HG03196 (cell line): Measurements from ENCODE around the gene RGS17.
A peak's percentile ranks its signal among the peaks of the same experiment; 100 is the strongest.
"Not testable (repeated sequence)": the region's sequence is repeated elsewhere in the genome, so short reads cannot be mapped to it uniquely, and the experiment has no call there.

Source experiments
- ATAC-seq: cut with Tn5 transposase; IDR thresholded peaks from one replicate; pipeline ENCODE4 v1.9.1; 2021; ENCODE audit not compliant: unreplicated experiment

Gene RGS17

GRCh38 chr6:152999538-152999937, 131.5 kb downstream of the RGS17 start:
- not testable (repeated sequence) for ATAC-seq

GRCh38 chr6:152993847-152994246, 137.2 kb downstream of the RGS17 start:
- ATAC-seq, result no peak

GRCh38 chr6:152993431-152993830, 137.7 kb downstream of the RGS17 start:
- ATAC-seq, result no peak

GRCh38 chr6:152986978-152987377, 144.1 kb downstream of the RGS17 start:
- ATAC-seq, result no peak

GRCh38 chr6:152985300-152985699, 145.8 kb downstream of the RGS17 start:
- ATAC-seq, result not testable (repeated sequence)

GRCh38 chr6:152984513-152984872, 146.6 kb downstream of the RGS17 start:
- ATAC-seq, result peak; percentile 29

- ATAC-seq, result peak; percentile 22
Measured at GRCh38 chr6:152983637-152984512, 147.2 kb downstream of the RGS17 start.

DNA sequence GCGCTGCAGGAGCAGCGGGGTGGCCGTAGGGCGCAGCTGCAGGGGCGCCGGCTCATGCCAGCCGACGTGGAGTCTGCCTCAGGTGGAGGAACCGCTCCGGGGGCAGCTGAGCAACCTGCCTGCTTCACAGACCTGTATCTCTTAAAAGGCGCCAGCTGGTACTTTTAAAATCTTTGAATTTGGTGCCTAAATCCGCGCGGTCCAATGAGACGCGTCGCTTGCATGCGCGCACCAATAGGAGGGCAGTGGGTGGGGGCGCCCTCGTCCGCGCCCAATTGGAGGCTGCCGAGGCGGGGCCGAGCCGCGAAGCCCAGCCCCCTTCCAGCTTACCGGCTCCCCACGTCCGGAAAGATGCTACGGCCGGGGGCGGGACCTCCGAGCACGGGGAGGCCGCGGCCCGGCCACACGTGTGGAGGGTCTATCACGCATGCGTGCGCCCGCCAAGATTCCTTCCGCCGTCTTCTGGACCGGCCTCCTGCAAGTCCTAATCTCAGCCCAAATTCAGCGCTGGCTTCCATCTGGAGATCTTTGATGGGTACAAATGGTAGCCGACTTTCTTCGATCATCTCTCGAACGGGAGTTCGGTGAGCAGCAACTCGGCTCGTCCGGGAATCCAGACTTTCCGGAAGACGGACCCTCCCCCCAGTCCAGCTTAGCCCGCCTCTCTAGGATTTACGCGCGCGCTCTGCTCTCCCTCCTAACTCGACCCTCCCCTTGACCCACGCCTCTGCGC, 148.0 kb downstream of the RGS17 start, which contains the start of gene FBXO5:
TSS of gene FBXO5 (minus strand) at position 138 of the 733 bp plus-strand sequence. CDS start at position 56, 82 bp downstream.
- ATAC-seq, result peak; percentile 89

- ATAC-seq, result peak; percentile 1
Measured at GRCh38 chr6:152981989-152982903, 148.8 kb downstream of the RGS17 start.

- no peak for ATAC-seq
Measured at GRCh38 chr6:152981219-152981618, 149.9 kb downstream of the RGS17 start.

DNA sequence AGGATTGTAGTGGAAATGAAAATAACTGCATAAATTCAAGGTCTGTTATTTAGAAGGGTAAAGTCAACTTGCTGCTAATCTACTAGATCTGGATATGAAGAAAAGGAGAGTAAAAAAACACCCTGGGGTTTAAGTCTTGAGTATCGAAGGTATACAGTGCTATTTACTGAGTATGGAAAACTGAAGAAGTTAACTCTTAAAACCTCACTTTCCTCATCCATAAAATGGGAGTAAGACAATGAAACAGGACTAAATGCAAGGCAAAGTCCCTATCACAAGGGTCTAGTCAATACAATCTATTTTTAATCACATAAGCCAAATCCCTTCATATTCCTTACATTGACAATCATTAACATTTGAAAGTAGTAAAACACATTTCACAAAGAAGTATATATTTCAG, 150.4 kb downstream of the RGS17 start:
- ATAC-seq, result no peak

- no peak for ATAC-seq
Measured at GRCh38 chr6:152979116-152979515, 152.0 kb downstream of the RGS17 start.

DNA sequence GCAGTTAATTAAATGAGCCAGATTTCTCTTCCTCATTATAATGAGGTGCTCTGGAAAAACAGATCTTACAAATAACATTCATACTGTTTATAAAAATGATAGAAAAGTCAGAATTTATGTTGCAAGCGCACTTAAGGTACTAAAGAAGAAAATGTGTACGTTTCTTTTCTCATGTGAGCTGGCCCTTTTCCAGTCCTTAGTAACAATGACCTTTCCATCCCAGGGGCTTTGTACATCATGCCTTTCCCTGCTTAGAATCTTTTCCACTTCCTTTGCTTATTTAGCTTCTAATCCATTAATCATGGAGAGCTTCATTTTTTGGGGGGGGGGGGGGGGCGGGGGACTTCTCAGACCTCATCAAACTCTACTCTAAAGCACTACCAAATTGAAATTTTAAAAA, 153.0 kb downstream of the RGS17 start:
- ATAC-seq, result no peak

- ATAC-seq, result no peak
Measured at GRCh38 chr6:152977556-152977955, 153.5 kb downstream of the RGS17 start.

- ATAC-seq, result no peak
Measured at GRCh38 chr6:152976749-152977148, 154.3 kb downstream of the RGS17 start.

DNA sequence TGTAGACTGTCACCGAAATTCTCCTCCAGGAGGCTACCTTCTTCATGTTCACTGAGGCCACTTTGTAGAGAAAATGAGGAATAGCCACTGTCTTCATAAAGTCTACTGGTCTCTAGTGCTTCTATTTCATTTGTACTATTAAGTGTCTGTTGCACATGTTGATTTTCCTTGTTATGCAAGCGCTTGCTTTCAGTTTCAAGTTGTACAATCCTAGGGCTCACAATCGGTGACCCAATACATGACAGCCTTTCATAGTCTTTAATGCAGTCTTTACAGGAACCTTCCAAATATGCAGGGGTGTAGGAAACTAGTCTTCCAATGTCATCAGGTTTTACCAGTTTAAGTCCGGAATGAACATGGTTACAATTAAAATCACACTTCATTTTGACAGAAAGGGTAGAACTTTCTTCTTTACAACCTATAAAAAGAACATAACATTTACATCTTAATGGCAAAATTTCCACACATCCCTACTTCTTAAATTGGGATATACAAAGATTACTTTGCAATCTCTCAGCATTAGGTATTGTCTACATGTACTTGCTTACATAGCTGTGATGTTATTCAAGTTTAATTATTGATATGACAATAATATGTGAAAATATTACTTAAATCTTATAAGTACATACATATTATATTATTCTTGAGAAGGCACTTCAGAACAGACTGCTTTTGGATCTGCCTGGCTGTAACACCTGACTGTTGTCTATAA, 155.7 kb downstream of the RGS17 start:
- ATAC-seq, result peak; percentile 47

DNA sequence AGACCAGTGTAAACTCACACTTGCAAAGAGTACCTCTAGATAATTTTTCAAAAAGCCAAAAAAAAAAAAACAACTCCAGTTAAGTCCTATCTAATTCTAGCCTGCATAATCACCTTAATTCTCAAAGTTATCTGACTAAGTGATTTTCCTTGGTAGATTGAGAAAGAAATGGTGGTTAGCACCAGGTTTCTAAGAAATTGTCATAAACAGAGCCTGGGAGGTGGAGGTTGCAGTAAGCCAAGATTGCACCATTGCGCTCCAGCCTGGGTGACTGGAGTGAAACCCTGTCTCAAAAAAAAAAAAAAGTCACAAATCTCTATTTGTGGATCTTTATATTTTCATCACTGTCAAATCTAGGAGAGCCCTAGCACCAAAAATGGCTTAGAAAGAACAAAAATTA, 157.2 kb downstream of the RGS17 start:
- no peak for ATAC-seq

DNA sequence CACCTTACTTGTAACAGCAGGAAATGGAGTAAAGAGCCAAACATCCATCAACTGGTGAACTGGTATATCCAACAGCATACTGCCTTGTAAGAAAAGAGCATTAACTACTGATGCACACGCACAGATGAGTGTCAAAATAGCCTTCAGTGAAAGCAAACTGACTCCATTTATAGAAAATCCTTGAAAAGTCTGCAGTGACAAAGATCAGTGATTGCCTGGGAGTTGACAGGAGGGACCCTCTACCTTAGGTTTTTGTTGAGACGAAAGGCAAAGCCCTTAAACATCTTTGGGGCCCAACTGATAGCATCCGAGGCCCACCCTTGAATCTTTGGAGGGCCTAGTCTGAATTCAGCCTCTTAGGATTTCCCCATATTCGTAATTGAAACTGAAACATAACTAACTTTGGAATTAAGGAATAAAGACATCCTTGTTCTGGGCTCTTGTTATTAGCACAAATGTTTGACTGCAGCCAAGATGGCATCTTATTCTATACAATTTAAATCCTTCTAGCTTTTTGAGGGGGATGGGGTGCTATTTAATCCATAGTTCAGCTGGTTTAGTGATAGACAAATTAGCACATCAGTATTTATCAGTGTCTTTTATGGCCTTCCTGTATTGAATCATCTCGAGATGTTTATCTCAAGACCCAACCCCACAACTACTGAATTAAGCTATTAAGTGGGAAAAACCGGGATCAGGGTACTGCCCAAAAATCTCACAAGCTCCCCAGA, 161.2 kb downstream of the RGS17 start:
- ATAC-seq, result no peak

DNA sequence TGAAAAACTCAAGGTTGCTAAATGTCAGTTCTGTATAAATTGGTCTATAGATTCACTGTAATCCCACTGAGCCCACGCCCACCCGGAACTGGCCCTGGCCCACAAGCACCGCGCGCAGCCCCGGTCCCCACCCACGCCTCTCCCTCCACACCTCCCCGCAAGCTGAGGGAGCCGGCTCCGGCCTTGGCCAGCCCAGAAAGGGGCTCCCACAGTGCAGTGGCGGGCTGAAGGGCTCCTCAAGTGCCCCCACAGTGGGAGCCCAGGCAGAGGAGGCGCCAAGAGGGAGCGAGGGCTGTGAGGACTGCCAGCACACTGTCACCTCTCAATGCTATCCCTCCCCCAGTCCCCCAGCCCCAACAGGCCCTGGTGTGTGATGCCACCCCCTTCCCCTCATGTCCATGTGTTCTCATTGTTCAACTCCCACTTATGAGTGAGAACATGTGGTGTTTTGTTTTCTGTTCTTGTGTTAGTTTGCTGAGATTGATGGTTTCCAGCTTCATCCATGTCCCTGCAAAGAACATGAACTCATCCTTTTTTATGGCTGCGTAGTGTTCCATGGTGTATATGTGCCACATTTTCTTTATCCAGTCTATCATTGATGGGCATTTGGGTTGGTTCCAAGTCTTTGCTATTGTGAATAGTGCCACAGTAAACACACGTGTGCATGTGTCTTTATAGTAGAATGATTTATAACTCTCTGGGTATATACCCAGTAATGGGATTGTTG, 164.8 kb downstream of the RGS17 start:
- not testable (repeated sequence) for ATAC-seq
